GM12891 (cell line): Measurements from ENCODE around the gene PRXL2B. TPM values are rescaled to one million over a fixed set of nuclear protein-coding genes. Genes with fewer than 3 reads are reported as not detected.
A peak's percentile ranks its signal among the peaks of the same experiment; 100 is the strongest.

Source experiments
- DNase-seq: peaks from one replicate; pipeline ENCODE4 v3.0.0; 2011; ENCODE audit warnings: low spot score; ENCODE audit not compliant: insufficient read length
- FAIRE-seq: peaks from 2 replicates; lab custom pipeline; 2011; peaks lifted over from hg19 to GRCh38; lab: Jason Lieb, UNC
- PAX5 ChIP-seq: IDR thresholded peaks from 2 replicates; pipeline ENCODE4 v1.6.1; 2011; ENCODE audit warnings: low read length, moderate library complexity, mild to moderate bottlenecking; ENCODE audit not compliant: insufficient read depth, severe bottlenecking
- POLR2A ChIP-seq: IDR thresholded peaks from 2 replicates; pipeline ENCODE4 v1.6.1; 2011; ENCODE audit warnings: low read depth, low read length, control low read depth
- POLR2AphosphoS5 ChIP-seq: IDR thresholded peaks from 2 replicates; pipeline ENCODE4 v1.6.1; 2011; ENCODE audit warnings: low read depth, low read length, control low read depth
- POU2F2 ChIP-seq: IDR thresholded peaks from 2 replicates; pipeline ENCODE4 v1.6.1; 2011; ENCODE audit warnings: low read depth, mild to moderate bottlenecking, control low read depth, low read length, moderate library complexity
- SPI1 ChIP-seq: IDR thresholded peaks from 2 replicates; pipeline ENCODE4 v1.6.1; 2011; ENCODE audit warnings: low read depth, low read length, control low read depth
- TAF1 ChIP-seq: IDR thresholded peaks from 2 replicates; pipeline ENCODE4 v1.6.1; 2011; ENCODE audit warnings: low read depth, low read length, control low read depth
- polyA plus RNA-seq: library from polyadenylated mRNA; unstranded; fragments of >200 nt; gene quantifications from one replicate; pipeline ENCODE4 v1.2.1, GENCODE V29; 2012; ENCODE audit warnings: low read depth, missing spikeins, inconsistent platforms; ENCODE audit not compliant: missing spikeins

Gene PRXL2B
- polyA plus RNA-seq, result 4.8 TPM

- TF ChIP-seq TAF1 (no peak), POU2F2 (no peak), SPI1 (no peak), POLR2A (no peak), POLR2AphosphoS5 (no peak), PAX5 (no peak)
- DNase-seq, result peak; percentile 97
- FAIRE-seq, result peak; percentile 99
Observed at GRCh38 chr1:2586154-2587070, at the start of gene PRXL2B. TSS of gene PRXL2B (plus strand) at chr1:2586777. CDS start at chr1:2586886, 109 bp downstream.

GRCh38 chr1:2537784-2538115, 48.8 kb upstream of the PRXL2B start:
- TF ChIP-seq TAF1 (no peak), SPI1 (no peak), PAX5 (no peak), POU2F2 (no peak), POLR2A (no peak), POLR2AphosphoS5 (no peak)
- FAIRE-seq (no peak), DNase-seq (no peak)

- no peak for FAIRE-seq
- TF ChIP-seq POLR2AphosphoS5 (no peak), SPI1 (no peak), POLR2A (no peak), POU2F2 (no peak), PAX5 (no peak), TAF1 (no peak)
- DNase-seq, result no peak
Observed at GRCh38 chr1:2538376-2538775, 48.2 kb upstream of the PRXL2B start.

DNA sequence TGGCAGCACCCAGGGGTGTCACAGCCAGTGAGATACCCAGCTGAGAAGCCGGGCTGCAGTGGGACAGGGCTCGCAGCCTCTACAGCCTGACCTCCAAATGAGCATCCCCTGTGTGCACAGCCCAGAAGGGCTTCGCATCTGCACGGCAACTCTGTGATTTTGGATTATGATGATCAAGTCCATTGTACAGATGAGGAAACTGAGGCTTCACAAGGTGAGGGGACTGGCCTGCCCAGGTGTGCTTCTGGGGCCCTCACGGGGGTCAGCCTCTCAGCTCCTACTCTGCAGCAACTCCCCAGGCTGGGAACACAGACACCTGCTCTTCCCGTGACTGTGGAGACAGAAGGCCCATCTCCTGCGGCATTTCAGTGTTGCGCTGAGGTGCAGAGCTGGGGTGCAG, 47.7 kb upstream of the PRXL2B start:
- FAIRE-seq, result no peak

GRCh38 chr1:2539312-2539907, 47.2 kb upstream of the PRXL2B start:
- TF ChIP-seq TAF1 (no peak), PAX5 (no peak), SPI1 (no peak), POLR2A (no peak), POU2F2 (no peak), POLR2AphosphoS5 (no peak)
- FAIRE-seq (no peak), DNase-seq (no peak)

More for the DNA sequence above, 47.7 kb upstream of the PRXL2B start:
- no peak for DNase-seq
- TF ChIP-seq PAX5 (no peak), SPI1 (no peak), POLR2AphosphoS5 (no peak), POU2F2 (no peak), TAF1 (no peak), POLR2A (no peak)

DNA sequence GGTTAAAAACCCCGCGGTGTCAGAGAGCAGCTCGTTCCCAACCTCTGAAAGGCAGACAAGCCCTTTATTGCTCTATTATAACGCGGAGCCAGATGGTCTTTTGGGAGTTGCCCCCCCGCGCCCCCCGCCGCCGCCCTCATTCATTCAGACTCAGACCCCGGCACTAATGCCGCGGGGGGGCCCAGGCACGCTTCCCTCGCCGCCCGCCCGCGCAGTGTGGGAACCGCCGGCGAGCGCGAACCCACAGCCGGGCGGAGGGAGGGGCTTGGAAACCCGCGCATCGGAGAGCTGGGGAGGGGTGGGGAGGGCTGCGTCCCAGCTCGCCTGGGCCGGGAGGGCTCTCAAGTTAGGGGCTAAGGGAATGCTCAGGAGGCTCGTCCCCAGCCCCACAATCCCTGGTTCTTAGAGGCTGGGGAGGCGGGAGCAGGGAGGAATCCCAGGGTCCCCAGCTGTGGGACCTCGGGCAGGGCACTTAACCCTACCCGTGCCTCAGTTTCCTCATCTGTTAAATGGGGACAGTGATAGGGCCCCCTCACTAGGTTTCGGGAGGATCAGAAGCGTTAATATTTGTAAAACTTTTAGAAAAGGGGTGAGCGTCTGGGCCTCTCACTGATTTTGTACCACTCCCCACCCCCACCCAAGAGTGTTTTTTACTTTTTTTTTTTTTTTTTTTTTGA, 45.6 kb upstream of the PRXL2B start:
- no peak for DNase-seq
- no peak for FAIRE-seq
- no peak for TF ChIP-seq POLR2AphosphoS5
- no peak for TF ChIP-seq POU2F2
- TF ChIP-seq POLR2A, result no peak
- TF ChIP-seq TAF1, result no peak
- TF ChIP-seq SPI1, result no peak
- no peak for TF ChIP-seq PAX5

GRCh38 chr1:2541619-2542245, 44.8 kb upstream of the PRXL2B start:
- DNase-seq (no peak), FAIRE-seq (no peak)
- TF ChIP-seq PAX5, result no peak
- TF ChIP-seq POLR2A, result no peak
- TF ChIP-seq SPI1, result no peak
- TF ChIP-seq POU2F2, result no peak
- TF ChIP-seq POLR2AphosphoS5, result no peak
- TF ChIP-seq TAF1, result no peak

GRCh38 chr1:2542246-2542915, 44.2 kb upstream of the PRXL2B start:
- TF ChIP-seq TAF1, result no peak
- no peak for TF ChIP-seq POLR2A
- TF ChIP-seq POU2F2, result no peak
- no peak for TF ChIP-seq POLR2AphosphoS5
- no peak for TF ChIP-seq PAX5
- FAIRE-seq (no peak), DNase-seq (no peak)
